Fibroblast of the aortic adventitia (primary cell): ENCODE results near the gene GUCA1A. TPM values are rescaled to one million over a fixed set of nuclear protein-coding genes. Genes with fewer than 3 reads are reported as not detected.

Experiments used
- DNase-seq: peaks from one replicate; pipeline ENCODE4 v3.0.0-alpha.2; 2010; ENCODE audit warnings: low read depth
- H3K4me3 ChIP-seq: 2 replicates; pipeline ENCODE4 v1.5.1; 2011; ENCODE audit warnings: low read depth, mild to moderate bottlenecking, control low read depth, low read length, moderate library complexity
- CTCF ChIP-seq: IDR thresholded peaks from 2 replicates; pipeline ENCODE4 v1.5.1; 2011; ENCODE audit warnings: mild to moderate bottlenecking, low read length, control low read depth, inconsistent platforms; ENCODE audit not compliant: insufficient read depth
- total RNA-seq: library from RNA; depleted of rRNA; stranded (reverse); fragments of >200 nt; gene quantifications from 2 replicates; pipeline ENCODE4 v1.2.3, GENCODE V29; 2012; ENCODE audit warnings: low replicate concordance

Gene GUCA1A
- total RNA-seq, 1 donor, result not detected

- no peak overlapping the region for H3K4me3 ChIP-seq
- TF ChIP-seq CTCF, result peak; percentile 20
- DNase-seq, result no peak
Observed at GRCh38 chr6:42175860-42176259, 2.7 kb downstream of the GUCA1A start.

- TF ChIP-seq CTCF, result no peak
- no peak overlapping the region for H3K4me3 ChIP-seq
- no peak for DNase-seq
Observed at GRCh38 chr6:42176981-42177380, 3.8 kb downstream of the GUCA1A start.

- no peak for TF ChIP-seq CTCF
- DNase-seq, result no peak
- no peak overlapping the region for H3K4me3 ChIP-seq
Observed at GRCh38 chr6:42177514-42178364, 4.6 kb downstream of the GUCA1A start.

- no peak for DNase-seq
- no peak overlapping the region for H3K4me3 ChIP-seq
- TF ChIP-seq CTCF, result no peak
Observed at GRCh38 chr6:42179261-42179944, 6.2 kb downstream of the GUCA1A start.

- DNase-seq, result no peak
- no peak for TF ChIP-seq CTCF
- no peak overlapping the region for H3K4me3 ChIP-seq
Observed at GRCh38 chr6:42179945-42180313, 6.8 kb downstream of the GUCA1A start.

GRCh38 chr6:42182101-42182500, 8.9 kb downstream of the GUCA1A start:
- DNase-seq, result no peak
- H3K4me3 ChIP-seq, result no peak overlapping the region
- no peak for TF ChIP-seq CTCF
